K562 (cell line): ENCODE data around the gene DSG3.

Source experiments
- ELF1 ChIP-seq: fragments of 200-800 bp; sonication (Bioruptor generic); IDR thresholded peaks from 2 replicates; pipeline ENCODE4 v1.6.1; 2016; ENCODE audit warnings: missing genetic modification characterization, missing compliant biosample characterization
- GTF2F1 ChIP-seq: IDR thresholded peaks from 2 replicates; pipeline ENCODE4 v1.6.1; 2011; ENCODE audit warnings: low read depth, low read length, improper control_type of control experiment
- KHSRP ChIP-seq: fragments of 450-650 bp; IDR thresholded peaks from 2 replicates; pipeline ENCODE4 v1.6.1; 2017
- YY1 ChIP-seq, 3 experiments: IDR thresholded peaks; 2 replicates each; pipeline ENCODE4 v1.6.1; 2011; ENCODE audit warnings: low read length in 2 of 3, mild to moderate bottlenecking in 2 of 3, moderate library complexity in 2 of 3, borderline replicate concordance in 1 of 3, control low read depth in 1 of 3, low read depth in 1 of 3; ENCODE audit not compliant: insufficient read depth in 3 of 3, insufficient replicate concordance in 2 of 3, control insufficient read depth in 1 of 3, insufficient read length in 1 of 3; ENCODE audit errors: extremely low read depth in 1 of 3

DNA sequence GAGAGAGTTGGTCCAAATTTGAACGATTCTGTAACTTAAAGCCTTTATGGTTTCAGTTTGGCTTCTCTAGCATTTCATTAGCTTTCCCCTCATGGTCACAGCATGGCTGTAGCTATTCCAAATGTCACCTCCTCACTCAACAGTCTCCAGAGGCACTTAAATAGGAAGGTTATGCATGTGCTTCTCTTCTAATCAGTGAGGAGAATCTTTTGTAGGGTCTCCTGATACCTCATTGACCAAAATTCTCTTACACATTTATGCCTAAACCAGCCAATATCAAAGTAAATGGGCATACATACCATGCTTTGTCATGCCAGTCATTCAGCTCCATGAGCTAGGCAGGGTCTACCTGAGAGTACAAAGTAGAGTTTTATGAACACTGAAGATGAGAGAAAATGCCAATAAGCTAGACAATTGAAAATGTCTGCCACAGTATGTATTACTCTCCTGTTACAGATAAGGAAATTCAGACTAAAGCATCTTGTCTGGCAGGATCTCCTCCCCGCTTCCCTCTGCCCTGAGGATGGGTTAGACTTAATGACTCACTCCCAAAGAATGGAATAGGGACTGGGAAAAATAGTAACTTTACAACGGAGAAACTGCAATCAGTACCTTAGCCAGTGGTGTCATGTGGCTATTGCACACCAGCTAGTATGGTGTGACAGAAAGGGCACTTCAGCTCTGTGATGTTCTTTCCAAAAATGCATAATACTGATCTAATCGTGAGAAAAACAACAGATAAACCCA is 65.8 kb downstream of the DSG3 start:
- TF ChIP-seq YY1 (IDR thresholded peaks at IDR 0.05; ENCODE audit: borderline replicate concordance in 1 of 3, control insufficient read depth in 1 of 3, extremely low read depth in 1 of 3, insufficient read depth in 3 of 3, insufficient read length in 1 of 3, insufficient replicate concordance in 2 of 3, low read depth in 1 of 3, low read length in 2 of 3) (no peak), GTF2F1 (no peak), KHSRP (no peak), ELF1 (tag) (no peak)
